HG02588 (cell line): ENCODE data around the gene ARNT2.

Source experiments
- ATAC-seq: cut with Tn5 transposase; IDR thresholded peaks from one replicate; pipeline ENCODE4 v1.9.1; 2021; ENCODE audit warnings: mild to moderate bottlenecking, moderate library complexity; ENCODE audit not compliant: unreplicated experiment

Gene ARNT2

GRCh38 chr15:80405970-80406369 is 1.8 kb downstream of the ARNT2 start:
- no peak for ATAC-seq

- ATAC-seq, result no peak
Measured at GRCh38 chr15:80411788-80412288, 7.7 kb downstream of the ARNT2 start.

- ATAC-seq, result no peak
Measured at GRCh38 chr15:80414546-80415357, 10.6 kb downstream of the ARNT2 start.

GRCh38 chr15:80415358-80415670 is 11.1 kb downstream of the ARNT2 start:
- ATAC-seq, result no peak

GRCh38 chr15:80416702-80417101 is 12.5 kb downstream of the ARNT2 start:
- ATAC-seq, result no peak

GRCh38 chr15:80418892-80419537 is 14.8 kb downstream of the ARNT2 start:
- ATAC-seq, result no peak

GRCh38 chr15:80419546-80419945 is 15.4 kb downstream of the ARNT2 start:
- no peak for ATAC-seq

GRCh38 chr15:80420658-80421057 is 16.5 kb downstream of the ARNT2 start:
- ATAC-seq, result no peak

- ATAC-seq, result no peak
Measured at GRCh38 chr15:80423215-80423614, 19.0 kb downstream of the ARNT2 start.

GRCh38 chr15:80424381-80424780 is 20.2 kb downstream of the ARNT2 start:
- ATAC-seq, result no peak

GRCh38 chr15:80426316-80426715 is 22.1 kb downstream of the ARNT2 start:
- no peak for ATAC-seq

GRCh38 chr15:80429964-80430363 is 25.8 kb downstream of the ARNT2 start:
- ATAC-seq, result no peak

- no peak for ATAC-seq
Measured at GRCh38 chr15:80431635-80432344, 27.6 kb downstream of the ARNT2 start.

- no peak for ATAC-seq
Measured at GRCh38 chr15:80432345-80432702, 28.1 kb downstream of the ARNT2 start.

GRCh38 chr15:80433836-80434235 is 29.7 kb downstream of the ARNT2 start:
- ATAC-seq, result no peak

GRCh38 chr15:80434926-80435720 is 30.9 kb downstream of the ARNT2 start:
- ATAC-seq, result no peak

- ATAC-seq, result no peak
Measured at GRCh38 chr15:80436511-80437307, 32.5 kb downstream of the ARNT2 start.

- ATAC-seq, result no peak
Measured at GRCh38 chr15:80437334-80437891, 33.2 kb downstream of the ARNT2 start.

- no peak for ATAC-seq
Measured at GRCh38 chr15:80439140-80439539, 35.0 kb downstream of the ARNT2 start.

GRCh38 chr15:80440024-80440423 is 35.8 kb downstream of the ARNT2 start:
- no peak for ATAC-seq
